B cell (primary cell): ENCODE results near the gene AFG3L2.

ENCODE experiments used
- CTCF ChIP-seq: fragments of 200-600 bp; IDR thresholded peaks from one replicate; pipeline ENCODE4 v1.8.0; 2022; ENCODE audit warnings: antibody characterized with exemption, mild to moderate bottlenecking
- EZH2 ChIP-seq: IDR thresholded peaks from 2 replicates; pipeline ENCODE4 v1.6.1; 2012; ENCODE audit warnings: borderline replicate concordance, low read depth, mild to moderate bottlenecking, moderate library complexity, low read length; ENCODE audit not compliant: insufficient read depth, poor library complexity, severe bottlenecking

DNA sequence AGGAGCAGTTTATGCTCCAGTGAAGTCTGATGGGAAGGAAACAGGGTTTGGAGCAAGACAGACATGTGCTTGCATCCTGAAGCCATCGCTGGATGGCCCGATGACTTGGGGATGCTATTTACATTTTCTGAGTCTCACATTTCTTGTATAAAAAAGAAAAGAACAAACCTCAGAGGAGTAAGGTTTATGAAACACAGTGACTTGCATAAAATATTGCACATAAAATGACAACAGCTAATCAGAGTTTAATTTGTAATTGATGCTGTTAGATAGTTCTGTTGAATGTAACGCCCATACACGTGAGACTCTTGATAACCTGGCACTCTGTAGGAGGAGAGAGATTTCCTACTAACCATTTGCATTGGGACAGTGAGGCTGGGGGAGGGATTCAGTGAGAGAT, 47.2 kb upstream of the AFG3L2 start:
- TF ChIP-seq CTCF (no peak), EZH2 (no peak)
